ENCODE results near the gene CCDC85C. TPM values are rescaled to one million over a fixed set of nuclear protein-coding genes. Genes with fewer than 3 reads are reported as not detected.

The CCDC85C gene
- total RNA-seq, 1 experiment from 2014 or later: 35.8 TPM

DNA sequence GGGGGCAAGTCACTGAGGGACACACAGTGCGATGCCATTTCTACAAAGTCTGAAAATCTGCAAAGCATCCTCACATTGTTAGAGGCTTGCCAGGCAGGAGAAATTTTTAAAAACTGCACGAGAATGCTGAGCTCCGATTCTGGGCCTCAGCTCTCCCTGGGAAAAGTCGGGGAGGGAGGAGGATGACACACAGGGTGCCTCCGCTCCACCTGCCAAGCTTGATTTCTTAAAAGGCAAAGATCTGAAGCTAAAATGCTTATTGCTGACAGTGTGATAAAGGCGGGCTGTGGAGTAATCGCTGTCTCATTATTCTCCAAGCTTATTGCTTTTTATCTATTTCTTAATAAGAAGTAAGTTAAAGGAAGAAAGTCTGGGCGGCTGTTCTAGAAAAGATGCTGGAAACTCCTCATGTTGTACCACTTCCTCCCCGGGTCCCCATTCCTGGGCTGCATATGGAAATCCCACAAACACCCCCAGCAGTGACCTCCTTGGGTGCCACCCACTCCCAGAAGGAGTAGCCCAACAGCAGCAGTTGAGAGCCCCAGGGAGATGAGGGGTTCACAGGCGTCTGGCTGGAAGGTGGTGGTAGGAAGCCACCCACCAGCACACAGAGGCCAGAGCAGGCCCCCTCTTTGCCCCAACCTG is 55.0 kb downstream of the CCDC85C start:
- peaks cover 47% of the 10 kb centered on the region for H3K4me1 Mint-ChIP-seq

DNA sequence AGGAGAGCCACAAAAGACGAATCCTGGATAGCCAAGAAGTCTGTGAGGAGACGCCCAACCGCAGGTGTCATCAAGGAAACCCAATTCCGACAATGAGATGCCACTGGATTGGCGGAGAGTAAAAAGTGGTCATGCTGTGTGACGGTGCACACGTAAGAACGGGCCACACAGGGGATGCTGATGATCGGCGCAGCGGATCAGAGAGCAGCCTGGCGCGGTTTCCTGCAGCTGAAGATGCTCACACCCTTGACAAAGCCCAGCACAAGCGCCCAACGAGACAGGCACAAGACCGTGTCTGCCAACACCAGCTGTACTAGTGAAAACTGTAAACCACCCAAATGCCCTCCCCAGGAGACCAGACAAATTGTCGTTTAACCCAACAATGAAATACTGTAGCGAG is 55.8 kb downstream of the CCDC85C start:
- Mint-ChIP-seq H3K4me3 (no peak overlapping the region), H3K4me1 (peaks cover 53% of the 10 kb centered on the region), H3K27me3 (ENCODE audit: low read depth) (no peaks in the 10 kb centered on the region; the same call in 1 of the 2 replicates), H3K27ac (no peak overlapping the region), H3K36me3 (no peaks in the 10 kb centered on the region), H3K9me3 (no peaks in the 10 kb centered on the region)
- CTCF ChIA-PET: interaction anchor here (0.7 to 2.4 kb wide), 3 partner anchors 10 to 23 kb away, joined by 3 to 8 read pairs (median 5); no protein-coding TSS in a partner anchor
- DNase-seq (ENCODE audit: low spot score) (no peak), ATAC-seq (no peak)
- POLR2A ChIA-PET: interaction anchor here (0.9 kb wide), 1 partner anchor 9 kb away, joined by 3 read pairs; no protein-coding TSS in a partner anchor
- TF ChIP-seq, protein P1, sequence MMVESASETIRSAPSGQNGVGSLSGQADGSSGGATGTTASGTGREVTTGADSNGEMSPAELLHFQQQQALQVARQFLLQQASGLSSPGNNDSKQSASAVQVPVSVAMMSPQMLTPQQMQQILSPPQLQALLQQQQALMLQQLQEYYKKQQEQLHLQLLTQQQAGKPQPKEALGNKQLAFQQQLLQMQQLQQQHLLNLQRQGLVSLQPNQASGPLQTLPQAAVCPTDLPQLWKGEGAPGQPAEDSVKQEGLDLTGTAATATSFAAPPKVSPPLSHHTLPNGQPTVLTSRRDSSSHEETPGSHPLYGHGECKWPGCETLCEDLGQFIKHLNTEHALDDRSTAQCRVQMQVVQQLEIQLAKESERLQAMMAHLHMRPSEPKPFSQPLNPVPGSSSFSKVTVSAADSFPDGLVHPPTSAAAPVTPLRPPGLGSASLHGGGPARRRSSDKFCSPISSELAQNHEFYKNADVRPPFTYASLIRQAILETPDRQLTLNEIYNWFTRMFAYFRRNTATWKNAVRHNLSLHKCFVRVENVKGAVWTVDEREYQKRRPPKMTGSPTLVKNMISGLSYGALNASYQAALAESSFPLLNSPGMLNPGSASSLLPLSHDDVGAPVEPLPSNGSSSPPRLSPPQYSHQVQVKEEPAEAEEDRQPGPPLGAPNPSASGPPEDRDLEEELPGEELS (CRISPR knock-in tag; IDR thresholded peaks at IDR 0.05): no peak
- TF ChIP-seq, protein P2, sequence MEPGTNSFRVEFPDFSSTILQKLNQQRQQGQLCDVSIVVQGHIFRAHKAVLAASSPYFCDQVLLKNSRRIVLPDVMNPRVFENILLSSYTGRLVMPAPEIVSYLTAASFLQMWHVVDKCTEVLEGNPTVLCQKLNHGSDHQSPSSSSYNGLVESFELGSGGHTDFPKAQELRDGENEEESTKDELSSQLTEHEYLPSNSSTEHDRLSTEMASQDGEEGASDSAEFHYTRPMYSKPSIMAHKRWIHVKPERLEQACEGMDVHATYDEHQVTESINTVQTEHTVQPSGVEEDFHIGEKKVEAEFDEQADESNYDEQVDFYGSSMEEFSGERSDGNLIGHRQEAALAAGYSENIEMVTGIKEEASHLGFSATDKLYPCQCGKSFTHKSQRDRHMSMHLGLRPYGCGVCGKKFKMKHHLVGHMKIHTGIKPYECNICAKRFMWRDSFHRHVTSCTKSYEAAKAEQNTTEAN (CRISPR knock-in tag; IDR thresholded peaks at IDR 0.05): no peak
- TF ChIP-seq, protein P3, sequence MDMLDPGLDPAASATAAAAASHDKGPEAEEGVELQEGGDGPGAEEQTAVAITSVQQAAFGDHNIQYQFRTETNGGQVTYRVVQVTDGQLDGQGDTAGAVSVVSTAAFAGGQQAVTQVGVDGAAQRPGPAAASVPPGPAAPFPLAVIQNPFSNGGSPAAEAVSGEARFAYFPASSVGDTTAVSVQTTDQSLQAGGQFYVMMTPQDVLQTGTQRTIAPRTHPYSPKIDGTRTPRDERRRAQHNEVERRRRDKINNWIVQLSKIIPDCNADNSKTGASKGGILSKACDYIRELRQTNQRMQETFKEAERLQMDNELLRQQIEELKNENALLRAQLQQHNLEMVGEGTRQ (CRISPR knock-in tag; IDR thresholded peaks at IDR 0.05): no peak
- TF ChIP-seq NFE2L1 (CRISPR knock-in tag; IDR thresholded peaks at IDR 0.05) (no peak), ATF1 (CRISPR knock-in tag; IDR thresholded peaks at IDR 0.05) (no peak), NFYB (CRISPR knock-in tag; conservative IDR thresholded peaks at IDR 0.05; ENCODE audit: low read depth) (no peak), CREB1 (CRISPR knock-in tag; IDR thresholded peaks at IDR 0.05) (no peak), NFATC4 (CRISPR knock-in tag; IDR thresholded peaks at IDR 0.05) (no peak), RELA (CRISPR knock-in tag; IDR thresholded peaks at IDR 0.05; ENCODE audit: borderline replicate concordance) (no peak), NR1H2 (CRISPR knock-in tag; IDR thresholded peaks at IDR 0.05) (no peak), MYBL2 (CRISPR knock-in tag; IDR thresholded peaks at IDR 0.05) (no peak), CBFB (CRISPR knock-in tag; IDR thresholded peaks at IDR 0.05; ENCODE audit: low read depth) (no peak), ZNF416 (CRISPR knock-in tag; IDR thresholded peaks at IDR 0.05) (no peak), FOXP1 (CRISPR knock-in tag; IDR thresholded peaks at IDR 0.05; ENCODE audit: borderline replicate concordance) (no peak)
- TF ChIP-seq, protein P4, sequence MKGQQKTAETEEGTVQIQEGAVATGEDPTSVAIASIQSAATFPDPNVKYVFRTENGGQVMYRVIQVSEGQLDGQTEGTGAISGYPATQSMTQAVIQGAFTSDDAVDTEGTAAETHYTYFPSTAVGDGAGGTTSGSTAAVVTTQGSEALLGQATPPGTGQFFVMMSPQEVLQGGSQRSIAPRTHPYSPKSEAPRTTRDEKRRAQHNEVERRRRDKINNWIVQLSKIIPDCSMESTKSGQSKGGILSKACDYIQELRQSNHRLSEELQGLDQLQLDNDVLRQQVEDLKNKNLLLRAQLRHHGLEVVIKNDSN (CRISPR knock-in tag; IDR thresholded peaks at IDR 0.05): no peak

More for the DNA sequence above, 55.0 kb downstream of the CCDC85C start:
- ATAC-seq: no peak
- Mint-ChIP-seq H3K4me3 (no peak overlapping the region), H3K27ac (peak overlapping the region; percentile 68; the same call in 1 of the 2 replicates), H3K9me3 (no peaks in the 10 kb centered on the region), H3K36me3 (no peaks in the 10 kb centered on the region), H3K27me3 (ENCODE audit: low read depth) (no peaks in the 10 kb centered on the region)
- TF ChIP-seq, protein P5, sequence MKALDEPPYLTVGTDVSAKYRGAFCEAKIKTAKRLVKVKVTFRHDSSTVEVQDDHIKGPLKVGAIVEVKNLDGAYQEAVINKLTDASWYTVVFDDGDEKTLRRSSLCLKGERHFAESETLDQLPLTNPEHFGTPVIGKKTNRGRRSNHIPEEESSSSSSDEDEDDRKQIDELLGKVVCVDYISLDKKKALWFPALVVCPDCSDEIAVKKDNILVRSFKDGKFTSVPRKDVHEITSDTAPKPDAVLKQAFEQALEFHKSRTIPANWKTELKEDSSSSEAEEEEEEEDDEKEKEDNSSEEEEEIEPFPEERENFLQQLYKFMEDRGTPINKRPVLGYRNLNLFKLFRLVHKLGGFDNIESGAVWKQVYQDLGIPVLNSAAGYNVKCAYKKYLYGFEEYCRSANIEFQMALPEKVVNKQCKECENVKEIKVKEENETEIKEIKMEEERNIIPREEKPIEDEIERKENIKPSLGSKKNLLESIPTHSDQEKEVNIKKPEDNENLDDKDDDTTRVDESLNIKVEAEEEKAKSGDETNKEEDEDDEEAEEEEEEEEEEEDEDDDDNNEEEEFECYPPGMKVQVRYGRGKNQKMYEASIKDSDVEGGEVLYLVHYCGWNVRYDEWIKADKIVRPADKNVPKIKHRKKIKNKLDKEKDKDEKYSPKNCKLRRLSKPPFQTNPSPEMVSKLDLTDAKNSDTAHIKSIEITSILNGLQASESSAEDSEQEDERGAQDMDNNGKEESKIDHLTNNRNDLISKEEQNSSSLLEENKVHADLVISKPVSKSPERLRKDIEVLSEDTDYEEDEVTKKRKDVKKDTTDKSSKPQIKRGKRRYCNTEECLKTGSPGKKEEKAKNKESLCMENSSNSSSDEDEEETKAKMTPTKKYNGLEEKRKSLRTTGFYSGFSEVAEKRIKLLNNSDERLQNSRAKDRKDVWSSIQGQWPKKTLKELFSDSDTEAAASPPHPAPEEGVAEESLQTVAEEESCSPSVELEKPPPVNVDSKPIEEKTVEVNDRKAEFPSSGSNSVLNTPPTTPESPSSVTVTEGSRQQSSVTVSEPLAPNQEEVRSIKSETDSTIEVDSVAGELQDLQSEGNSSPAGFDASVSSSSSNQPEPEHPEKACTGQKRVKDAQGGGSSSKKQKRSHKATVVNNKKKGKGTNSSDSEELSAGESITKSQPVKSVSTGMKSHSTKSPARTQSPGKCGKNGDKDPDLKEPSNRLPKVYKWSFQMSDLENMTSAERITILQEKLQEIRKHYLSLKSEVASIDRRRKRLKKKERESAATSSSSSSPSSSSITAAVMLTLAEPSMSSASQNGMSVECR (CRISPR knock-in tag; IDR thresholded peaks at IDR 0.05; ENCODE audit: borderline replicate concordance): no peak
- TF ChIP-seq NR3C1 (CRISPR knock-in tag; conservative IDR thresholded peaks at IDR 0.05; ENCODE audit: low read depth) (no peak), TP53 (CRISPR knock-in tag; IDR thresholded peaks at IDR 0.05) (no peak), CREB1 (CRISPR knock-in tag; IDR thresholded peaks at IDR 0.05) (no peak), CREM (CRISPR knock-in tag; IDR thresholded peaks at IDR 0.05) (no peak), EMX1 (CRISPR knock-in tag; IDR thresholded peaks at IDR 0.05) (no peak), TEAD1 (CRISPR knock-in tag; IDR thresholded peaks at IDR 0.05) (no peak), FOXJ3 (CRISPR knock-in tag; IDR thresholded peaks at IDR 0.05; ENCODE audit: borderline replicate concordance) (no peak)
- TF ChIP-seq, protein P6, sequence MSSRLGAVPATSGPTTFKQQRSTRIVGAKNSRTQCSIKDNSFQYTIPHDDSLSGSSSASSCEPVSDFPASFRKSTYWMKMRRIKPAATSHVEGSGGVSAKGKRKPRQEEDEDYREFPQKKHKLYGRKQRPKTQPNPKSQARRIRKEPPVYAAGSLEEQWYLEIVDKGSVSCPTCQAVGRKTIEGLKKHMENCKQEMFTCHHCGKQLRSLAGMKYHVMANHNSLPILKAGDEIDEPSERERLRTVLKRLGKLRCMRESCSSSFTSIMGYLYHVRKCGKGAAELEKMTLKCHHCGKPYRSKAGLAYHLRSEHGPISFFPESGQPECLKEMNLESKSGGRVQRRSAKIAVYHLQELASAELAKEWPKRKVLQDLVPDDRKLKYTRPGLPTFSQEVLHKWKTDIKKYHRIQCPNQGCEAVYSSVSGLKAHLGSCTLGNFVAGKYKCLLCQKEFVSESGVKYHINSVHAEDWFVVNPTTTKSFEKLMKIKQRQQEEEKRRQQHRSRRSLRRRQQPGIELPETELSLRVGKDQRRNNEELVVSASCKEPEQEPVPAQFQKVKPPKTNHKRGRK (CRISPR knock-in tag; IDR thresholded peaks at IDR 0.05; ENCODE audit: borderline replicate concordance): no peak
- DNase-seq (ENCODE audit: low spot score): no peak
- ChIA-PET CTCF (interaction anchor here (1.6 to 1.8 kb wide), 2 partner anchors 24 to 46 kb away, joined by 4 to 5 read pairs; no protein-coding TSS in a partner anchor), POLR2A (interaction anchor here (0.9 to 1.0 kb wide), 2 partner anchors 9 to 38 kb away, joined by 3 read pairs; no protein-coding TSS in a partner anchor)
